ENCODE results near the gene MYH13.

MYH13 gene

GRCh38 chr17:10285896-10286295 is 86.9 kb downstream of the MYH13 start:
- no peaks in the 10 kb centered on the region for H3K36me3 Mint-ChIP-seq (ENCODE audit: insufficient read depth)
- no peak overlapping the region for H3K27ac Mint-ChIP-seq (ENCODE audit: low read depth)
- H3K27me3 Mint-ChIP-seq, result peaks cover 40% of the 10 kb centered on the region
- H3K9me3 Mint-ChIP-seq, result no peaks in the 10 kb centered on the region
- no peak overlapping the region for H3K4me3 Mint-ChIP-seq
- DNase-seq (ENCODE audit: low spot score in 2 of 2), result no peak
- H3K4me1 Mint-ChIP-seq, result no peaks in the 10 kb centered on the region
- ATAC-seq (replicated peaks; ENCODE audit: extremely low read depth, poor library complexity, severe bottlenecking), result no peak

- H3K9me3 Mint-ChIP-seq, result no peaks in the 10 kb centered on the region
- peaks cover 11% of the 10 kb centered on the region for H3K4me1 Mint-ChIP-seq
- no peak overlapping the region for H3K4me3 Mint-ChIP-seq
- ATAC-seq (replicated peaks; ENCODE audit: extremely low read depth, poor library complexity, severe bottlenecking) (no peak), DNase-seq (ENCODE audit: low spot score in 2 of 2) (no peak)
- no peak overlapping the region for H3K27ac Mint-ChIP-seq (ENCODE audit: low read depth)
- H3K36me3 Mint-ChIP-seq (ENCODE audit: insufficient read depth), result no peaks in the 10 kb centered on the region
- peaks cover 32% of the 10 kb centered on the region for H3K27me3 Mint-ChIP-seq
These were observed 92.7 kb downstream of the MYH13 start for GRCh38 chr17:10280068-10280467.

- no peaks in the 10 kb centered on the region for H3K9me3 Mint-ChIP-seq
- no peaks in the 10 kb centered on the region for H3K36me3 Mint-ChIP-seq (ENCODE audit: insufficient read depth)
- H3K4me1 Mint-ChIP-seq, result peaks cover 11% of the 10 kb centered on the region
These were observed 94.6 kb downstream of the MYH13 start for GRCh38 chr17:10278218-10278617.

GRCh38 chr17:10276436-10276835 is 96.4 kb downstream of the MYH13 start:
- peaks cover 46% of the 10 kb centered on the region for H3K27me3 Mint-ChIP-seq
- H3K36me3 Mint-ChIP-seq (ENCODE audit: insufficient read depth), result no peaks in the 10 kb centered on the region
- DNase-seq (ENCODE audit: low spot score in 2 of 2) (no peak), ATAC-seq (replicated peaks; ENCODE audit: extremely low read depth, poor library complexity, severe bottlenecking) (no peak)
- H3K27ac Mint-ChIP-seq (ENCODE audit: low read depth), result no peak overlapping the region
- H3K4me3 Mint-ChIP-seq, result no peak overlapping the region
- H3K9me3 Mint-ChIP-seq, result no peaks in the 10 kb centered on the region
- peaks cover 11% of the 10 kb centered on the region for H3K4me1 Mint-ChIP-seq

More at GRCh38 chr17:10278218-10278617, 94.6 kb downstream of the MYH13 start:
- no peak for DNase-seq (ENCODE audit: low spot score in 2 of 2)
- H3K27ac Mint-ChIP-seq (ENCODE audit: low read depth), result no peak overlapping the region
- peaks cover 46% of the 10 kb centered on the region for H3K27me3 Mint-ChIP-seq
- ATAC-seq (replicated peaks; ENCODE audit: extremely low read depth, poor library complexity, severe bottlenecking), result no peak
- H3K4me3 Mint-ChIP-seq, result peak overlapping the region; percentile 12

- H3K9me3 Mint-ChIP-seq, result no peaks in the 10 kb centered on the region
- no peaks in the 10 kb centered on the region for H3K36me3 Mint-ChIP-seq (ENCODE audit: insufficient read depth)
- no peak overlapping the region for H3K27ac Mint-ChIP-seq (ENCODE audit: low read depth)
- DNase-seq (ENCODE audit: low spot score in 2 of 2), result no peak
- no peak for ATAC-seq (replicated peaks; ENCODE audit: extremely low read depth, poor library complexity, severe bottlenecking)
- peaks cover 46% of the 10 kb centered on the region for H3K27me3 Mint-ChIP-seq
- H3K4me3 Mint-ChIP-seq, result no peak overlapping the region
- H3K4me1 Mint-ChIP-seq, result peaks cover 11% of the 10 kb centered on the region
These were observed 97.4 kb downstream of the MYH13 start for GRCh38 chr17:10275418-10275817.

GRCh38 chr17:10271106-10271562 is 101.7 kb downstream of the MYH13 start:
- Mint-ChIP-seq H3K27me3 (peaks cover 25% of the 10 kb centered on the region), H3K9me3 (no peaks in the 10 kb centered on the region), H3K36me3 (ENCODE audit: insufficient read depth) (no peaks in the 10 kb centered on the region), H3K27ac (ENCODE audit: low read depth) (no peak overlapping the region), H3K4me3 (no peak overlapping the region), H3K4me1 (no peaks in the 10 kb centered on the region)
- DNase-seq (ENCODE audit: low spot score in 2 of 2), result no peak
- ATAC-seq (replicated peaks; ENCODE audit: extremely low read depth, poor library complexity, severe bottlenecking), result no peak

- Mint-ChIP-seq H3K4me1 (no peaks in the 10 kb centered on the region), H3K4me3 (no peak overlapping the region), H3K9me3 (no peaks in the 10 kb centered on the region), H3K27me3 (peaks cover 16% of the 10 kb centered on the region), H3K27ac (ENCODE audit: low read depth) (no peak overlapping the region), H3K36me3 (ENCODE audit: insufficient read depth) (no peaks in the 10 kb centered on the region)
- ATAC-seq (replicated peaks; ENCODE audit: extremely low read depth, poor library complexity, severe bottlenecking) (no peak), DNase-seq (ENCODE audit: low spot score in 2 of 2) (no peak)
These were observed 102.5 kb downstream of the MYH13 start for GRCh38 chr17:10270258-10270657.

- ATAC-seq (replicated peaks; ENCODE audit: extremely low read depth, poor library complexity, severe bottlenecking) (no peak), DNase-seq (ENCODE audit: low spot score in 2 of 2) (no peak)
- Mint-ChIP-seq H3K27ac (ENCODE audit: low read depth) (no peak overlapping the region), H3K36me3 (ENCODE audit: insufficient read depth) (no peaks in the 10 kb centered on the region), H3K9me3 (no peaks in the 10 kb centered on the region), H3K4me1 (no peaks in the 10 kb centered on the region), H3K27me3 (no peaks in the 10 kb centered on the region), H3K4me3 (no peak overlapping the region)
These were observed 104.8 kb downstream of the MYH13 start for GRCh38 chr17:10268005-10268404.

GRCh38 chr17:10266296-10266876 is 106.4 kb downstream of the MYH13 start:
- Mint-ChIP-seq H3K4me1 (no peaks in the 10 kb centered on the region), H3K27ac (ENCODE audit: low read depth) (no peak overlapping the region), H3K36me3 (ENCODE audit: insufficient read depth) (peaks cover 2% of the 10 kb centered on the region), H3K4me3 (no peak overlapping the region), H3K9me3 (no peaks in the 10 kb centered on the region), H3K27me3 (peaks cover 2% of the 10 kb centered on the region)
- DNase-seq (ENCODE audit: low spot score in 2 of 2) (no peak), ATAC-seq (replicated peaks; ENCODE audit: extremely low read depth, poor library complexity, severe bottlenecking) (no peak)

GRCh38 chr17:10265100-10265810 is 107.6 kb downstream of the MYH13 start:
- Mint-ChIP-seq H3K27ac (ENCODE audit: low read depth) (no peak overlapping the region), H3K27me3 (peaks cover 13% of the 10 kb centered on the region), H3K4me1 (no peaks in the 10 kb centered on the region), H3K9me3 (no peaks in the 10 kb centered on the region), H3K4me3 (no peak overlapping the region), H3K36me3 (ENCODE audit: insufficient read depth) (peaks cover 2% of the 10 kb centered on the region)
- DNase-seq (ENCODE audit: low spot score in 2 of 2) (no peak), ATAC-seq (replicated peaks; ENCODE audit: extremely low read depth, poor library complexity, severe bottlenecking) (no peak)

GRCh38 chr17:10264051-10264450 is 108.8 kb downstream of the MYH13 start:
- Mint-ChIP-seq H3K27me3 (peaks cover 16% of the 10 kb centered on the region), H3K27ac (ENCODE audit: low read depth) (no peak overlapping the region), H3K4me1 (no peaks in the 10 kb centered on the region), H3K4me3 (no peak overlapping the region), H3K9me3 (no peaks in the 10 kb centered on the region), H3K36me3 (ENCODE audit: insufficient read depth) (peaks cover 2% of the 10 kb centered on the region)
- DNase-seq (ENCODE audit: low spot score in 2 of 2) (no peak), ATAC-seq (replicated peaks; ENCODE audit: extremely low read depth, poor library complexity, severe bottlenecking) (no peak)

- Mint-ChIP-seq H3K27ac (ENCODE audit: low read depth) (no peak overlapping the region), H3K36me3 (ENCODE audit: insufficient read depth) (peaks cover 2% of the 10 kb centered on the region), H3K27me3 (peaks cover 23% of the 10 kb centered on the region), H3K4me3 (no peak overlapping the region), H3K9me3 (no peaks in the 10 kb centered on the region), H3K4me1 (no peaks in the 10 kb centered on the region)
- ATAC-seq (replicated peaks; ENCODE audit: extremely low read depth, poor library complexity, severe bottlenecking) (no peak), DNase-seq (ENCODE audit: low spot score in 2 of 2) (no peak)
These were observed 110.4 kb downstream of the MYH13 start for GRCh38 chr17:10262451-10262850.

- ATAC-seq (replicated peaks; ENCODE audit: extremely low read depth, poor library complexity, severe bottlenecking) (no peak), DNase-seq (ENCODE audit: low spot score in 2 of 2) (no peak)
- Mint-ChIP-seq H3K4me3 (no peak overlapping the region), H3K4me1 (no peaks in the 10 kb centered on the region), H3K9me3 (no peaks in the 10 kb centered on the region), H3K36me3 (ENCODE audit: insufficient read depth) (peaks cover 2% of the 10 kb centered on the region), H3K27ac (ENCODE audit: low read depth) (no peak overlapping the region), H3K27me3 (peaks cover 23% of the 10 kb centered on the region)
These were observed 111.7 kb downstream of the MYH13 start for GRCh38 chr17:10261098-10261497.
